Kidney glomerular epithelial cell (primary cell): ENCODE data around the gene ORC3.

Source experiments
- DNase-seq: peaks from one replicate; lab custom pipeline; 2025; lab: John Stamatoyannopoulos, UW

The ORC3 gene

DNA sequence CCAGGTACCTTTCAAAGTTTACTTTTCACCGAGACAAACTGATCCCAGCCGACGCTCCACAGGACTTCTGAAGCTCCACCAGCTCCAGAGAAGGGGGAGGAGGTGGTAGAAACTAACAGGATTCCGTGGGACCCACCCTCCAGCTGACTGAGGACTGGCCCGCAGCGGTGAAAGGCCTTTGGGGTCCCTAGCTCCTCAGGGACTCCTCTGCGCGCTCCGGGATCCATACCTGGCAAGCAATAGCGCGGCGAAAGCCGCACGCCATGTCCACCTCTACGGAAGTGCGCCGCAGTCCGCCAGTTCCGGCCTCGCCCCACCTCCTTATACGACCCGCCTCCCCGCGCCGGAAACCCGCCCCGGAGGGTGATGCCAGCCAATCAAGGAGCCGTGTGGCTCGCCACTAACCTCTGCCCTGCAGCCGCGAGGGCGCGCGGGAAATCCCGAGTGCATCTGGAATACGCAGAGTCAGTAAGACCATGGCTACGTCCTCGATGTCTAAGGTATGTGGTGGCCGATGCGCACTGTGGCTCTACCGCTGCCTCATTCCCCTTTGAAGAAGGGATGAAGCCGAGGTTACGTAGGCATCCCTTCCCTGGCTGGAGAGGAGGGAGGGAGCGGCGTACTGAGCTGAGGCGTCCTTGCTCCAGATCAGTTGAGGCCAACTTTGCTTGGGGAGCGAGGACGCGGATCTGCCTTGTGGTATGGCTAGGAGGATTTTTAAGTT is at the start of gene ORC3, which contains the start of gene RARS2:
TSS of gene ORC3 (plus strand) at position 443 of the 724 bp plus-strand sequence. CDS start at position 477, 34 bp downstream.
TSS of gene RARS2 (minus strand) at position 295 of the 724 bp plus-strand sequence. CDS start at position 265, 30 bp downstream.
- DNase-seq, result peak; percentile 85

- no peak for DNase-seq
These were observed 49.4 kb upstream of the ORC3 start for GRCh38 chr6:87540539-87540938.

DNA sequence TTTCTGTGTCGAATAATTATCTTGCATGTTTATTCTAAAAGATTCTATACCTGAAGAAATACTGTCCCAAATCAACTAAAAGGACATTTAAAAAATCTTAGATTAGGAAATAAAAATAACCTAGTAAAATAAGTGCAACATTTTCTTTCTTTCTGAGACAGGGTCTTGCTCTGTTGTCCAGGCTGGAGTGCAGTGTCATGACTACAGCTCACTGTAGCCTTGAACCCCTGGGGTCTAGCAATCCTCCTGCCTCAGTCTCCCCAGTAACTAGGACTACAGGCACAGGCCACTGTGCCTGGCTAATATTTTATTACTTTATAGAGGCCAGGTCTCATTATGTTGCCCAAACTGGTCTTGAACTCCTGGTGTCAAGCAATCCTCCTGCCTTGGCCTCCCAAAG is 48.9 kb upstream of the ORC3 start:
- no peak for DNase-seq

DNA sequence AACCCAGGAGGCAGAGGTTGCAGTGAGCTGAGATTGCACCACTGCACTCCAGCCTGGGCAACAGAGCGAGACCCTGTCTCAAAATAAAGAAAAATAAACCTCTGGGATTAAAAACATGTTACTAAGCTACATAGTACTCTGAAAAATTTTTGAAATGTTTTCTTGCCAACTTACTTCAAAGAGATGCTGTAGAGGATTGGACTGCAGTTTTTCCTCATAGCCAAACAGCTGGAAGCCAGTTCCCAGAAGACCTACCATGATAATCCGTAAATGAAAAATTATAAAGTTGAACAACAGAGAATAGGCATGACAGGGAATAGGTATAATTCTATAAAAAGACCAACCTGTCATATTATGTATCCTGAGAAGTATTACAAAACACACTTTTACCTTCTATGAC is 48.2 kb upstream of the ORC3 start:
- DNase-seq, result no peak

DNA sequence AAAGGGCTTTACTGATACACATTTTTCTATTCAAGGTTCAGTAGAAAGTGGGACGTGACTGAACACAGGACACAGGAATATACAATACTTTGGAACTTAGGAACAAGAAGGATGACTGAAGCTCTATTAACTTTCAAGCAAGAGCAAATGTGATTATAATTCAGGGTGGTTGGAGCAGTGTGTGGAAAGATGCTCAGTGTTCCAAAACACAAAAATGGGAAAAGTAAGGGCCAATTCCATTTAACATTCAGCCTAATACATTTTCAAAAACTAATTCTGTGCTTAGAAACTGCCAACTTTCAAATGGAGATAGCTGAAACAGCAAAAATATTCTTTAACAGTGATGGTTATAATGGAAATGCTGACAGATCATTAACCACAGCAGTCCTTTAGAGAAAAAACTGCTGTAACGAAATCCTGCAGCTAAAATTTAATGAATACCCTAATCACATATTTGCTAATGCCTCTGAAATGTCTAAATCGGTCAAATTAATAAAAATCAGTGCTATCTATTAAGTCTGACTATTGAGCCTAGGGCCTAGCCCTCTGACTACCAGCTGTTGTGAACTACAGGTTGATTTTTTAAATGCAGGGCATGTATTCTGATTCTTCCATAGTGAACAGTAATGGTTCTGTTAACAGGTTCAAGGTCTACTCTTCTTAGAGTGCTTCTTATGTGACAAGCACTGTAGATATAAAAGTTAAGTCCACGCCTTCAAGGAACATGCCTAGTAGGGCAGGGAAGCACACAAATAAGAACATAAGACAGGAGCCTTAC is 46.0 kb upstream of the ORC3 start:
- DNase-seq, result no peak

DNA sequence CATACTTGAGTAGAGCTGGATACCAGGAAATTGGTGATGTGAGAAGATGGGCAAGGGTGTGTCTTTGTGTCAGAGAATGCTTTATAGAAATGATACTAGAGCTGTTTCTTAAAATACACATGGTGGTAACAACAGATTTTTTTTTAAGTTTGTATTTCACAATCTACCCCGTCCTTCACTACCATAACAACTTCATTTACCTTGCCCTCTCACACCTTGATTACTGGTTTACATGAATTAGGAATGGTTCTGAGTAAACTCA is 45.5 kb upstream of the ORC3 start:
- no peak for DNase-seq

DNA sequence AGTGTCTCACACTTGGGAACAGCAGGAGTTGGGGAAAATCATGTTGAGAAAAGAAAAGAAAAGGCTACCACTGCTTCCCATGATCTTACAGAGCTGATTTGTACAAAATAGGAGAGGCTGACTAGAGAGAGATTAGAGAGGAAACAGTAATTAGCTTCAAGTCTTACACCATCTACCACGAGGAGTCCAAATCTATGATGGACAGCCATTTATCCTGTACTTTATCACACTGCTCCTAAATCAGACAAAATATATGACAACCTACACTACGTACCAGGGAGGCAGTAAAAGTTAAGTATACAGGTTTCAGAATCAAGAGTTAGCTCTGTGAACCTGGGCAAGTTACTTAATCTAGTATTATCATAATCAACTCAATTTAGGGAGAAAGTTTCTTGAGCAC is 38.1 kb upstream of the ORC3 start:
- DNase-seq, result no peak

DNA sequence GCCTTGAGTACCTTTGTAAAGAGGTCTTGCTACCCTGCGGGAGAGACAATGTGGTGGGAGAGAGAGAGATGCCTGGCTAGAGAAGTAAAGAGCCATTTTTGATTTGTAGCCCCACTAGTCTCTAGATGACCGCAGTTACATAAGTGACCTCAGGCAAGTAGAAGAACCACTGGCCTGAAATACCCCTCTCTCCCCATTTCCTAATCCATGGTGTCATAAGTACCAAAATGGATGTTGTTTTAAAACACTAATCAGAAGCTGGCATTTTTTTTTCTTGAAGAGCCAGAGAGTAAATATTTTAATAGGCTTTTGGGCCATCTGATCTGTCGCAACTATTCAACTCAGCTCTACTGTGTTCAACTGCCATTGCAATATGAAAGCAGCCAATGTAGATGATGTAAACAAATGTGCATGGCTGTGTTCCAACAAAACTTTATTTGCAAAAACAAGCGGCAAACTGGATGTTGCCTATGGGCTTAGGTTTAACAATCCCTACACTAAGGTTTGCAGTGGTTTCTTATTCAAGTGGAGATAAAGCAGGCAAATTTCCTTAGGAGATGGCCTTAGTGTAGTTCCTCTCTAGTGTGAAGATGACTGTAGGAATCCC is 36.7 kb upstream of the ORC3 start:
- no peak for DNase-seq

GRCh38 chr6:87555506-87555905 is 34.4 kb upstream of the ORC3 start:
- DNase-seq, result no peak

DNA sequence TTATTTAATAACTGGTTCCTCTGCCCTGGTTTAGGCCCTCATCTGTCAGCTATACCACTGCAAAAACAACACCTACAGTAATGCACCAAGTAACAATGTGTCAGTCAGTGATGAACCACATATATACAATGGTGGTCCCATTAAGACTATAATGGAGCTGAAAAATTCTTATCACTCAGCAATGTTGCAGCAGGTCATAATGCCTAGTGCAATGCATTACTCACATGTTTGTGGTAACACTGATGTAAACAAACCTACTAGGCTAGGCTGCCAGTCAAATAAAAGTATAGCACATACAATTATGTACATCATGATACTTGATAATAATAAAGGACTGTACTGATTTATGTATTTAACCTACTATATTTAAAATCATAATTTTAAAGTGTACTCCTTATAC is 31.5 kb upstream of the ORC3 start:
- DNase-seq, result no peak

DNA sequence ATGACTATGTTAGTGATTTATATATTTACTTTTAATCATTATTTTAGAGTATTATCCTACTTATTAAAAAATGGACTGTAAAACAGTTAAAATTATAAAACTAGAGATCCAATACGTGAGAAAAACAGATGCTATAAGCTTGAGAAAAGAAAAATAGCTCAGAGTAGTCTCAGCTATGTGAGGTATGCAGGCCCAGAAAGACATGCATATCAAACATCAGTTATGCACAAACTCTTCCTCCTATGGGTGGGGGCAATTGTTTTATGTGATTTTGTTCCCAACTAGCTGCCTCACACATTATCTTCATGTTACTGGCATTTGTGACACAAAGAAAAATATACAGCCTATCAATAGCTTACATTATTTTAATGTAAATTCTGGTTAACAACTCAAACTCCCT is 28.9 kb upstream of the ORC3 start:
- no peak for DNase-seq

DNA sequence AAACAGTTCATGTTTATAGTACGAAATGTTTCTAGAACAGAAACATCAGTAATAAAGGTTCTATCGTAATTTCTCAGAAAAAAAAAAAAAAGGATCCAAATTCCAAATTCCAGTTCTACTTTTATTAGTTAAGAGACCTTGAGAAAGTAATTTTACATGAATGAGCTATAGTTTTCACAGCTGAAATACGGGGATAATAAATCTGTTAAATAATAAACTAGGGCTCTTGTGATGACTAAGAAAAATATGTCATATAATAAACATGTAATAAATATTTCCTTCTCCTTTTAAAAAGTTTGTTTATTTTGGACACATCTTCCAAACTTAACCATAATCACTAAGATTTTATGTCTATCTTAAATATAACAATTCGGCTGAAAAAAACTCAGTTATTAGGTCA is 17.9 kb upstream of the ORC3 start:
- DNase-seq, result no peak

- DNase-seq, result no peak
These were observed 17.1 kb upstream of the ORC3 start for GRCh38 chr6:87572883-87573282.

DNA sequence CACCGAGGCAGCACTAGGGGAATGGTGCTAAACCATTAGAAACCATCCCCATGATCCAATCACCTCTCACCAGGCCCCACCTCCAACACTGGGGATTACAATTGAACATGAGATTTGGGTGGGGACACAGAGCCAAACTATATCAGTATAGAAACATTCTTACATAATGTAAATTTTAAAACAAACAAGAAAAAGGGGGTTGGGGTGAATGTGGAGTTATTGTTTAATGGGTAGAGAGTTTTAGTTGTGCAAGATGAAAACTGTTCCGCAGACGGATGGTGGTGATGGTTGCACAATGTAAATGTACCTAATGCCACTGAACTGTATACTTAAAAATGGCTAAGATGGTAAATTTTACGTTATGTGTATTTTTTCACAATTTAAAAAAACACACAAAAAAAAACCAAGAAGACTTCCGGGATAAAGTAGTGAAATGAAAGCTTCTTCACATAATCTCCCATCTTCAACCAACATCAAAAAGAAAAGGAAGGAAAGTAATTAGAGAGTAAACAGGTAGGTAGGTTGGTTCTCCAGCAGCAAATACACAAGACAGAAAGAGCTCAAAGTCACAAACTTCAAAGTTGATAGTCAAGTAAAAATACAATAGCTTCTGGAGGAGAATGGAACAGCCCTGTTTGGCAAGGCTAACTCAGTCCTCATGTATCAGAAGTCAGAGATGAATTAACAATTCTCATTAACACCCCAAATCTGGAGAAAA is 16.5 kb upstream of the ORC3 start:
- no peak for DNase-seq

- peak; percentile 16 for DNase-seq
These were observed 15.6 kb upstream of the ORC3 start for GRCh38 chr6:87574237-87574804.

DNA sequence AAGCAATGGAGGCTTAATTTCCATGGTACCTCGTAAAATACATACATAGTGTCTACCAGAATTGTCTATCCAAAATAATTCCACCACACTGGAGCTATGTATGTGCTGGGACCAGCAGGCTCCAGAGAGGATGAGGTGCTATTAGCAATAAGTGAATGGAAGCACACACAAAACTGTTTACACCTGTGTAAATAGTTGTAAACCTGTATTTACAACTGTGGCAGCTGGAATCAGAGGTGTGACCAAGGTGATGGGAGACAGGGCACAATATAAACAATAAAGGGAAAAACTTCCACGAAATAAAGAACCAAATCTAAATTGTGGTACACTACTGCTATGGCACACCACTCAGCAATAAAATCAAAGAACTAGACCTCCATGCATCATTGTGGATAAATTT is 14.5 kb upstream of the ORC3 start:
- no peak for DNase-seq

DNA sequence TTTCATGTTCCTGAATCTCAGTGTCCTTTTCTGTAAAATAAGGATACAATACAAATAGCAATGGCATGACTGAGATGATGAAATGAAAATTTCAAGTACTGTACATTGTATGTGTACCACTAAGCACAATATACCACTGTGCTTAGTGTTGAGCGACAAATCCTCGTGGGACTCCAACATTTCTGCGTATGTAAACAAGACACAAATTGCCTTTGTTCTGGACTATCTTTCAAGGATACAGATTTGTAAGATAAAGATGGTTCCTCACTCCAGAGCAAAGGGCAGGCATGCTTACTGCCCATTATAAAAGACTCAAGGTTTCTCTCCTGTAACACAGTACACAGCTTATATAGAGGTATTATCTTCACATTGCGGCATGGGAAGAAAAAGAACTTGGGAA is 6.1 kb upstream of the ORC3 start:
- no peak for DNase-seq

- DNase-seq, result no peak
These were observed 3.4 kb upstream of the ORC3 start for GRCh38 chr6:87586371-87587077.

GRCh38 chr6:87588756-87589407 is 1.1 kb upstream of the ORC3 start:
- DNase-seq, result no peak

GRCh38 chr6:87590417-87590880 is 514 bp downstream of the ORC3 start:
- no peak for DNase-seq

GRCh38 chr6:87590990-87591389 is 1.1 kb downstream of the ORC3 start:
- DNase-seq, result no peak
